GM13976 (cell line): ENCODE measurements around the gene CCNT2.

Source experiments
- DNase-seq: peaks from one replicate; pipeline ENCODE4 v3.0.0; 2012; ENCODE audit warnings: low spot score
- CTCF ChIP-seq: IDR thresholded peaks from 2 replicates; pipeline ENCODE4 v1.5.1; 2012; ENCODE audit warnings: borderline replicate concordance, mild to moderate bottlenecking; ENCODE audit not compliant: insufficient read depth; ENCODE audit errors: extremely low read depth, missing control alignments, control extremely low read depth
- in situ Hi-C: fragments of 300-500 bp; cut with MboI; formaldehyde crosslinking; loops from one replicate; pipeline ENCODE4 v1.12.0; 2022; ENCODE audit warnings: low sequenced_read_pairs, mixed read lengths, inconsistent platforms; ENCODE audit not compliant: unreplicated experiment

The CCNT2 gene

DNA sequence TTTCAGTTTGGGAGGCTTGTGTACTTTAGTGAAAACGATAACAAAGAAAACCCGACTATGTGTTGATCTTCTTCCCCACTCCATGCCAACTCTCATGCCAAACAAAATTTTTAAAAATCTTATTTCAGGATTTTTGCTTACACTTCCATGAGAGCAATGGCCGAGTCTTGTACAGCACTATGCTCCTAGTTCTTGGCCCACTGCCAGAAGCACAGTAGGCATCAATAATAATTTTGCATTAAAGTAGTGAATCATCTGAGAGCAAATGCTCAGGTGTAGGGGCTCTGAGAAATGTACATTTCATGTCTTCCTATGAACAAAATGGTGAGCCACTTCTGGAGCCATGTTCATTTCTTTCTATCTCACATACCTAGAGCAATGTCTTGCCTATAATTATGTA is 66.4 kb downstream of the CCNT2 start:
- no peak for TF ChIP-seq CTCF
- in situ Hi-C loops: loop anchor here (25.0 kb wide), 1 partner anchor 1402 kb away; no protein-coding TSS in a partner anchor
- DNase-seq: no peak

GRCh38 chr2:134988994-134989605 is 70.5 kb downstream of the CCNT2 start:
- in situ Hi-C loops: loop anchor here (25.0 kb wide), 1 partner anchor 1398 kb away; no protein-coding TSS in a partner anchor
- no peak for TF ChIP-seq CTCF
- DNase-seq: peak; percentile 49

- in situ Hi-C loops: loop anchor here (25.0 kb wide), 1 partner anchor 1388 kb away; no protein-coding TSS in a partner anchor
- TF ChIP-seq CTCF: no peak
- no peak for DNase-seq
Observed at GRCh38 chr2:134999521-134999920, 80.9 kb downstream of the CCNT2 start.

DNA sequence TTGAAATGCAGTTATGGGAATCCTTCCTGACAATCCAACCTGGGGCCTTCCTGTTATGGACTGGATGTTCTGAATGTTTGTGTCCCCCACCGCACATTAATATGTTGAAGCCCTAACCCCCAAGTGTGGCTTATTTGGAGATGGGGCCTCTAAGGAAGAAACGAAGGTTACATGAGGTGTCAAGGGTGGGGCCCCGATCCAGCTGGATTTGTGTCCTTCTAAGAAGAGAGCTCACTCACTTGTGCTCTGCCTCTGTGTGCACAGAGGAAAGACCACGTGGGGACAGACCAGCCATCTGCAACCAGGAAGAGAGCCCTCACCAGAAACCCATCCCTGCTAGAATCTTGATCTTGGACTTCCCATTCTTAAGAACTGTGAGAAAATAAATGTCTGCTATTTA is 84.2 kb downstream of the CCNT2 start:
- in situ Hi-C loops: no loop called here
- no peak for DNase-seq
- TF ChIP-seq CTCF: no peak

GRCh38 chr2:135004005-135004746 is 85.6 kb downstream of the CCNT2 start:
- in situ Hi-C loops: no loop called here
- peak; percentile 96 for TF ChIP-seq CTCF

DNA sequence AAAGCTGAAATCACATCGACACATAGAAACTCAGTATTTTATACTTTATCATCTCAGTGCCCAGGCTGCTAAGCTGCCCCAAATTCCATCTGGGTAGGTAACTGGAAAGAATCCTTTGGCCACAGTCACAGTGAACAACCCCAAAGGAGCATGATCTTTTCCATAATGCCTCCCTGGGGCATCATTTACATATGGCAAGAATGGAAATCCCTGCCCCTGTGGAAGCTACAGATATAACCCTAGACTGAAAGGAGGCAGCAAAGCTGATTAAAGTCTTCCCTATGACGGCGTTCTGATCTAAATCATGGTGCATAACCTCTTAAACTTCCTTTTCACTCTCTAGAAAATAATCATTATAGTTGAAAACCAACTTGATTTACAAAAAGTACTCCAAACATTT is 87.1 kb downstream of the CCNT2 start:
- TF ChIP-seq CTCF: no peak
- DNase-seq: no peak
- in situ Hi-C loops: no loop called here

More at GRCh38 chr2:135004005-135004746, 85.6 kb downstream of the CCNT2 start:
- DNase-seq: peak; percentile 81
